ENCODE results near the gene KRTAP9-3.
"Not testable (repeated sequence)": the region's sequence is repeated elsewhere in the genome, so short reads cannot be mapped to it uniquely, and the experiment has no call there.

GRCh38 chr17:41271323-41271722 is 39.1 kb downstream of the KRTAP9-3 start:
- TF ChIP-seq POLR2AphosphoS5 (IDR thresholded peaks at IDR 0.05; ENCODE audit: low read depth, low read length); POLR2A (IDR thresholded peaks at IDR 0.05; ENCODE audit: borderline replicate concordance, extremely low read depth, insufficient read depth, insufficient read length); RAD21 (IDR thresholded peaks at IDR 0.05; ENCODE audit: low read depth); CTCF (IDR thresholded peaks at IDR 0.05 in 2 of 3, conservative IDR thresholded peaks at IDR 0.05 in 1 of 3; ENCODE audit: borderline replicate concordance in 1 of 3, insufficient read depth in 1 of 3, low read depth in 2 of 3, low read length in 2 of 3); ELF1 (IDR thresholded peaks at IDR 0.05; ENCODE audit: borderline replicate concordance, low read depth); EZH2phosphoT487 (IDR thresholded peaks at IDR 0.05; ENCODE audit: borderline replicate concordance): not testable (repeated sequence)
- TF ChIP-seq, protein P1, sequence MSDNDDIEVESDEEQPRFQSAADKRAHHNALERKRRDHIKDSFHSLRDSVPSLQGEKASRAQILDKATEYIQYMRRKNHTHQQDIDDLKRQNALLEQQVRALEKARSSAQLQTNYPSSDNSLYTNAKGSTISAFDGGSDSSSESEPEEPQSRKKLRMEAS (IDR thresholded peaks at IDR 0.05) = not testable (repeated sequence)
- TF ChIP-seq, protein P2, sequence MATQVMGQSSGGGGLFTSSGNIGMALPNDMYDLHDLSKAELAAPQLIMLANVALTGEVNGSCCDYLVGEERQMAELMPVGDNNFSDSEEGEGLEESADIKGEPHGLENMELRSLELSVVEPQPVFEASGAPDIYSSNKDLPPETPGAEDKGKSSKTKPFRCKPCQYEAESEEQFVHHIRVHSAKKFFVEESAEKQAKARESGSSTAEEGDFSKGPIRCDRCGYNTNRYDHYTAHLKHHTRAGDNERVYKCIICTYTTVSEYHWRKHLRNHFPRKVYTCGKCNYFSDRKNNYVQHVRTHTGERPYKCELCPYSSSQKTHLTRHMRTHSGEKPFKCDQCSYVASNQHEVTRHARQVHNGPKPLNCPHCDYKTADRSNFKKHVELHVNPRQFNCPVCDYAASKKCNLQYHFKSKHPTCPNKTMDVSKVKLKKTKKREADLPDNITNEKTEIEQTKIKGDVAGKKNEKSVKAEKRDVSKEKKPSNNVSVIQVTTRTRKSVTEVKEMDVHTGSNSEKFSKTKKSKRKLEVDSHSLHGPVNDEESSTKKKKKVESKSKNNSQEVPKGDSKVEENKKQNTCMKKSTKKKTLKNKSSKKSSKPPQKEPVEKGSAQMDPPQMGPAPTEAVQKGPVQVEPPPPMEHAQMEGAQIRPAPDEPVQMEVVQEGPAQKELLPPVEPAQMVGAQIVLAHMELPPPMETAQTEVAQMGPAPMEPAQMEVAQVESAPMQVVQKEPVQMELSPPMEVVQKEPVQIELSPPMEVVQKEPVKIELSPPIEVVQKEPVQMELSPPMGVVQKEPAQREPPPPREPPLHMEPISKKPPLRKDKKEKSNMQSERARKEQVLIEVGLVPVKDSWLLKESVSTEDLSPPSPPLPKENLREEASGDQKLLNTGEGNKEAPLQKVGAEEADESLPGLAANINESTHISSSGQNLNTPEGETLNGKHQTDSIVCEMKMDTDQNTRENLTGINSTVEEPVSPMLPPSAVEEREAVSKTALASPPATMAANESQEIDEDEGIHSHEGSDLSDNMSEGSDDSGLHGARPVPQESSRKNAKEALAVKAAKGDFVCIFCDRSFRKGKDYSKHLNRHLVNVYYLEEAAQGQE (IDR thresholded peaks at IDR 0.05; ENCODE audit: low read depth) = not testable (repeated sequence)
